Left cardiac atrium (tissue), 4 donors: Measurements from ENCODE around the gene C2orf92. TPM values are rescaled to one million over a fixed set of nuclear protein-coding genes. Genes with fewer than 3 reads are reported as not detected.

Source experiments
- ATAC-seq, 2 donors: fragments of 200-7000 bp; cut with Tn5 transposase; one replicate each; pipeline ENCODE4 v1.9.1; 2020; ENCODE audit warnings: mild to moderate bottlenecking in 2 of 2, moderate library complexity in 2 of 2
- DNase-seq: peaks from one replicate; pipeline ENCODE4 v3.0.0-alpha.2; 2020
- intact Hi-C, 2 donors: fragments of 100-400 bp; cut with DNase I; formaldehyde crosslinking; loops; one replicate each; pipeline versions ENCODE4 v1.14.1 to v1.15.1; 2022 to 2023
- total RNA-seq, 2 donors: library from RNA; stranded (reverse); fragmentation: NEBNext Ultra II Directional; extraction: Animal tissue kit (Norgen Biotek cat#: 25700); gene quantifications; one replicate each; pipeline ENCODE4 v1.2.1, GENCODE V29; 2021
- donor health status: DM: no; HTN: yes; CAD: no.
- donor health status: DM: no; HTN: yes; CAD: no; lungs with severe emphysema.
- donor health status: DM: yes; HTN: yes; CAD: no.
- donor health status: Dilated cardiomyopathy.

C2orf92 gene
- total RNA-seq, 2 donors from 2014 or later = 2.7 to 3.9 TPM

- DNase-seq = no peak
- intact Hi-C loops = no loop called here
- ATAC-seq = no peak
Measured at GRCh38 chr2:97735161-97735561, 65.6 kb downstream of the C2orf92 start.

DNA sequence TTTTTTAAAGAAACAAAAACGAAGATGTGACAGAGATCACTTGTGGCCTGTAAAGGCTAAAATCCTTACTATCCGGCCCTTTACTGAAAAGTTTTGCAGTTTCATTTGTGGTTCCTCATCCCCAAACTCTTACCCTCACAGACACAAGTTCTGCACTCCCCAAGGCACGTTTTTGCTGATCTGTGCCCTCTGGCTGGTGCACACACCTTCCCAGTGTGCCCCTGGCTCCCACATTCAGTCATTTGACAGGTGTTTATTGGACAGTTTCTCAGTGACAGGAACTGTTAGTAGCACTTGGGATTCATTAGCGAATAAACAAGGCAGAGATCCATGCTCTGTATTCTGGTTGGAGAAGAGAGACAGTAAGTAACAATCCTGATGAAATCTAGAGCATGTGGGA is 66.7 kb downstream of the C2orf92 start:
- no peak for DNase-seq
- ATAC-seq = no peak
- intact Hi-C loops = no loop called here

- DNase-seq (no peak), ATAC-seq (no peak)
- intact Hi-C loops = no loop called here
Measured at GRCh38 chr2:97736608-97737330, 67.3 kb downstream of the C2orf92 start.

DNA sequence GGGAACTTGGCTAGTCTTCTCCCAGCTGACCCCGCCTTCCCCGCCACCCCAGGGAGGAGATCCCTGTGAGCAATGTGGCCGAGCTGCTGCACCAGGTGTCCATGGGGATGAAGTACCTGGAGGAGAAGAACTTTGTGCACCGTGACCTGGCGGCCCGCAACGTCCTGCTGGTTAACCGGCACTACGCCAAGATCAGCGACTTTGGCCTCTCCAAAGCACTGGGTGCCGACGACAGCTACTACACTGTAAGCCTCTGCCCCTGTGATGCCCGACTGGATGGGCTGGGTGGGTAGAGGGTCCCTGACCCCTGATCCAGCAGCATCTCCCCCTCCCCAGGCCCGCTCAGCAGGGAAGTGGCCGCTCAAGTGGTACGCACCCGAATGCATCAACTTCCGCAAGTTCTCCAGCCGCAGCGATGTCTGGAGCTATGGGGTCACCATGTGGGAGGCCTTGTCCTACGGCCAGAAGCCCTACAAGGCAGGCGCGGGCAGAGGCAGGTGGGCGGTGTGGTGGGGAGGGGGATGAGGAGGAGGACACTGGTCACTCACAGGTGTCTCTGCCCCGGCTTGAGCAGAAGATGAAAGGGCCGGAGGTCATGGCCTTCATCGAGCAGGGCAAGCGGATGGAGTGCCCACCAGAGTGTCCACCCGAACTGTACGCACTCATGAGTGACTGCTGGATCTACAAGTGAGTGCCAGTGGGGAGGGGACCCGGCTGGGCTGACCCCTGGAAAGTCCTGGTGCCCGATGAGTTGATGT is 68.1 kb downstream of the C2orf92 start:
- ATAC-seq (no peak), DNase-seq (no peak)
- intact Hi-C loops = no loop called here

DNA sequence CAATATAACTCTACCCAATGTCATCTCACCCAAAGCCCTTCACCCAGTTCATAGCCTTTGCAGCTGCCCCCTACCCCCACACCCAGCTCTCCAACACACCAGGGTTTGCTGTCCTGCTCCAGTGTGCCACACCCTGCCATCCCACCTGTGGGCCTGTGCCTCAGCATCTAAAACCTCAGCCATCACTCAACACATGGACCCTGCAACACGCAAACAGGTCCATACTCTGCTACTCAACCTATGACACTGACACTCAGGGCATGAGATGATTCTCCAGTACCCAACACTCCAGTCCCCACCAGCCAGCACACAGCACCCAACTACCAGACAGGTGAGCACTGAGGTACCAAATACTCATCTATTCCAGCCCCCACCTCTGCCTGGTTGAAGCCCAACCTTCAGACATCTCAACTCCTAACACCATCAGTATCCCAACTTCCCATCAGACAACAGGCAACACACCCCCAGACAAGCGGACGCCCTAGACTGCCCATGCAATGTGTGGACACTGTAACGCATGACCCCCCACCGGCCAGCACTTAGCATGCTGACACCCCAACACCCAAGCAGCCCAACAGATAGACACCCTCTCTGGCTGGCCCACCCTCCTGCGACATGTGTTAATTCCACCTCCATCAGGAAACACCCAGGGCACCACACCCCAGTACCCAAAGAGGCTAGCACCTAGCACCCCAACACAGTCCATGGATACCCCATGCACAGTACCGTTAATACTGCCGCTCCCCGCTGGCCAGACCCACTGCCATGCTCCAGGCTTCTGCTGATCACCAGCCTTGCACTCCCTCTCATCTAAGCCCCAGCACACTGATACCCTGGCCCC is 68.9 kb downstream of the C2orf92 start:
- DNase-seq (no peak), ATAC-seq (no peak)
- intact Hi-C loops = no loop called here

DNA sequence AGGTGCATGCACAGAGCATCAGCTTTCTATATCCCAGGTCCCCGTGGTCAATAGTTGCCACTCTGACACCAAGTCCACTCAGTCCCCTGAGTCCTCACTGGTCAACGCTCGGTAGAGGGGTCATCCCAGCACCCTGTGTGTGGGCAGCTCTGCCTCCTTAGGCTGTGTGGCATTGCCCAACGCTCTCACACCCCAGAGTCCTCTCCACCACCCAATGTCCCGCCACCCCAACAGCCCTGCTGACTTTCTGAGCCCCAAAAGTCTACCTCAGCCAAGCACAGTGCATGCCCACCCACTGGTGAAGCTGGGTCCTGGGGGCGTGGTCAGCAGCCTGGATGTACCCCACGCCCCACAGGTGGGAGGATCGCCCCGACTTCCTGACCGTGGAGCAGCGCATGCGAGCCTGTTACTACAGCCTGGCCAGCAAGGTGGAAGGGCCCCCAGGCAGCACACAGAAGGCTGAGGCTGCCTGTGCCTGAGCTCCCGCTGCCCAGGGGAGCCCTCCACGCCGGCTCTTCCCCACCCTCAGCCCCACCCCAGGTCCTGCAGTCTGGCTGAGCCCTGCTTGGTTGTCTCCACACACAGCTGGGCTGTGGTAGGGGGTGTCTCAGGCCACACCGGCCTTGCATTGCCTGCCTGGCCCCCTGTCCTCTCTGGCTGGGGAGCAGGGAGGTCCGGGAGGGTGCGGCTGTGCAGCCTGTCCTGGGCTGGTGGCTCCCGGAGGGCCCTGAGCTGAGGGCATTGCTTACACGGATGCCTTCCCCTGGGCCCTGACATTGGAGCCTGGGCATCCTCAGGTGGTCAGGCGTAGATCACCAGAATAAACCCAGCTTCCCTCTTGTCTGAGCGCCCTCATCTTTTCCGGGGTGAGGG is 69.7 kb downstream of the C2orf92 start:
- no peak for DNase-seq
- intact Hi-C loops = no loop called here
- no peak for ATAC-seq

DNA sequence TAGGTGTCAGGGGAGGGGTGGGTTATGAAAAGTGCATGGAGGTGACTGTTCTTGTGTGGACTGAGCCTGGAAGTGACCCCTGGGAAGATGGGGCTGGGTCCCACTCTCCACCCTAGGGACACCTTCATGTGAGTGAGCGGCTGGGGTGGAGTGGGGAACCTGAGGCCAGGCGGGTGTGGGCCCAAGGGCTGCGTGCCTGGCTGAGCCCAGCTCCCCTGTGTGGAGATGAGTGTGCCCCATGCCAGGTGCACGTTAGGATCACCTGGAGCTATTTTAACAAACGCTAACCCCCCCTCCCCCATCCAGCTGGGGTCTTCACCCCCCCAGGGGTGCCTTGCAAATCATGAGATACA is 70.4 kb downstream of the C2orf92 start:
- DNase-seq = no peak
- no peak for ATAC-seq
- intact Hi-C loops = loop anchor here in 1 of 2 donors (5.0 kb wide), 1 partner anchor 52 kb away; no protein-coding TSS in a partner anchor

GRCh38 chr2:97740590-97741182 is 71.2 kb downstream of the C2orf92 start:
- ATAC-seq = peak in 1 of 2 donors; percentile 16
- intact Hi-C loops = loop anchor here in 1 of 2 donors (5.0 kb wide), 1 partner anchor 52 kb away; no protein-coding TSS in a partner anchor
- no peak for DNase-seq

DNA sequence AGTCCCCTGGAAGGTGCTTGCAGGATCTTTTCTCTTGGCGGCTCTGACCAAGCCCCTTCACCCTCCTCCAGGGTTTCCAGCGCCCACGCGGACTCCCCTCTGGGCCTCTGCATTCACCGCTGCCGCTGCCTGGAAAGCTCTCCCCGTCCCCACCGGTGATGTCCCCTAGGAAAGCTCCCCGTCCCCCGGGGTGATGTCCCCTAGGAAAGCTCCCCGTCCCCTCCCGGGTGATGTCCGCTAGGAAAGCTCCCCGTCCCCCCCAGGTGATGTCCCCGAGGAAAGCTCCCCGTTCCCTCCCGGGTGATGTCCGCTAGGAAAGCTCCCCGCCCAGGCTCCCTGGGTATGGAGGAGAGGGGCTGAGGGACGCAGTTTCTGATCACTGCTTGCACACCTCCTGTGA is 71.7 kb downstream of the C2orf92 start:
- intact Hi-C loops = loop anchor here in 1 of 2 donors (5.0 kb wide), 1 partner anchor 51 kb away; no protein-coding TSS in a partner anchor
- DNase-seq = no peak
- no peak for ATAC-seq

DNA sequence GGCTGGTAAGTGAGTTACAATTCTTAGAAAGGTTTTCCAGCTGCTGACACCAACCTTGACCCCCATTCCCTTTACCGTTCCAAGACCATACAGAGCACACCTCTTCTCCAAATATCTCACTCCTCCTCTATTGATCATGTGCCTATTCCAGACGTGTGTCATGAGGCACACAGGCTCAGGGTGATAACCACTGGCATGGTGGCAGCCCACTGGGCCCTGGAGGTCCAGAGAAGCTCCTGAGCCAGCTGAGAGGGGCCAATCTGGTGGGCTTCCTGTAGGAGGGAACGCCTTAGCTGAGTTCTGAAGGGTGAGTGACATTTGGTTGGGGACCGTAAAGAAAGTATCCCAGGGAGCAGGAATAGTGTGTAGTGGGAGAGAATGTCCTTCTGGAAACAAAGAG is 72.2 kb downstream of the C2orf92 start:
- DNase-seq = no peak

GRCh38 chr2:97742381-97742847 is 72.9 kb downstream of the C2orf92 start:
- intact Hi-C loops = loop anchor here in 1 of 2 donors (5.0 kb wide), 1 partner anchor 50 kb away; no protein-coding TSS in a partner anchor
- ATAC-seq (peak; percentile 82 to 90), DNase-seq (no peak)

More for the DNA sequence above, 72.2 kb downstream of the C2orf92 start:
- intact Hi-C loops = loop anchor here in 1 of 2 donors (5.0 kb wide), 1 partner anchor 51 kb away; no protein-coding TSS in a partner anchor
- no peak for ATAC-seq

DNA sequence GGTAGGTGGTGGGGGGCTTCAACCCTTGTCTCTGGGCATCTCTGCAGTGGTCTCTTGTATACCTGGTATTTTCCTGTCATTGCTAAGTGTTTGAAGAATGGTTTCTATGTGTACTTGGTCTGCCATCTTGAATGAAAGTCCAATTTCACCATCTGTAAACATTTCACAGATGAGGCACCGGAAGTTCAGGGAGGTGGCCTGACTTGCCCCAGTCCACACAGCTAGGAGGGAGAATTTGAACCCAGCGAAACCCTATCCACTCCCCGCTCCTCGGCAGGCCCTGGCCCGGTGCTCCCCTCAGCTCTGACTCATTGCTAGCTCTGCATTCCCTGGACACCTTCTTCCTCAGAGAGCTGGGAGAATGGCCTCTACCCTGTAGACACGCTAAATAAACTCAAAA is 74.4 kb downstream of the C2orf92 start:
- DNase-seq = no peak
- no peak for ATAC-seq
- intact Hi-C loops = loop anchor here in 1 of 2 donors (5.0 kb wide), 1 partner anchor 48 kb away; no protein-coding TSS in a partner anchor

DNA sequence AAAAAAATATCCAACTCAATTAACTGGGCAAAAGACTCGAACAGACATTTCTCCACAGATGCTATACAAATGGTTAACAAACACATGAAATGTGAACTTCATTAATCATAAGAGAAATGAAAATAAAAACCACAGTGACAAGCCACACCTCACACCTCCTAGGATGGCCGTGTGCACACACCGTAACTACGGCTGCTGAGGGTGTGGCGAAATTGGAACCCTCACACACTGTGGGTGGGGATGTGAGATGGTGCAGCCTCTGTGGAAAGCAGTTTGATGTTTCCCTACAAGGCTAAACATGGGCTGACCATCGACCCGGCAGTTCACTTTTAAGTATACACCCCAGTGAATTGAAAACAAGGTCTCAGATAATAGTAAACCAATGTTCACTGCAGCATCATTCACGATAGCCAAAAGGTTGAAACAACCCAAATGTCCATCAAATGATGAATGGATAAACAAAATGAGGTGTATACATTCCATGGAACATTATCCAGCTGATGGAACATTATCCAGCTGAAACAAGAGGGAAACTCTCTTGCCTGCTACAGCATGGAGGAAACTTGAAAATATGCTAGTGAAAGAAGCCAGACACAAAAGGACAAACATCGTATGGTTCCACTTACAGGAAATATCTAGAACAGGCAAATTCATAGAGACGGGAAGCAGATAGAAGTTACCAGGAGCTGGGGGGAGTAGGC is 76.1 kb downstream of the C2orf92 start:
- DNase-seq (no peak), ATAC-seq (no peak)
- intact Hi-C loops = no loop called here

DNA sequence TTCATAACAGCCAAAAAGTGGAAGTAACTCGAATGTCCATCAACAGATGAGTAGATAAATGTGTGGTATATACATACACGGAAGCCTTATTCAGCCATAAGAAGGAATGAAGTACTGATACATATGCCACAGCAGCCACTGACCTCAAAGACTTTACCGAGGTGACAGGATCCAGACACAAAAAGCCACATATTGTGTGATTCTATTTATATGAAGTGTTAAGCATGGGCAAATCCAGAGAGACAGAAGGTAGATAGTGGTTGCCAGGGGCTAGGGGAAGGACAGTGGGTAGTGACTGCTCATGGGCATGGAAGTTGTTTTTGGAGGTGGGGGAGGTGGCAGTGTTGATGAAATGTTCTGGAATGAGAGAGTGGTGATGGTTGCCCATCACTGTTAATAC is 77.8 kb downstream of the C2orf92 start:
- ATAC-seq (peak; percentile 19 to 40), DNase-seq (no peak)
- intact Hi-C loops = no loop called here

- no peak for DNase-seq
- intact Hi-C loops = no loop called here
- ATAC-seq = peak; percentile 12 to 69
Measured at GRCh38 chr2:97747716-97748115, 78.2 kb downstream of the C2orf92 start.

DNA sequence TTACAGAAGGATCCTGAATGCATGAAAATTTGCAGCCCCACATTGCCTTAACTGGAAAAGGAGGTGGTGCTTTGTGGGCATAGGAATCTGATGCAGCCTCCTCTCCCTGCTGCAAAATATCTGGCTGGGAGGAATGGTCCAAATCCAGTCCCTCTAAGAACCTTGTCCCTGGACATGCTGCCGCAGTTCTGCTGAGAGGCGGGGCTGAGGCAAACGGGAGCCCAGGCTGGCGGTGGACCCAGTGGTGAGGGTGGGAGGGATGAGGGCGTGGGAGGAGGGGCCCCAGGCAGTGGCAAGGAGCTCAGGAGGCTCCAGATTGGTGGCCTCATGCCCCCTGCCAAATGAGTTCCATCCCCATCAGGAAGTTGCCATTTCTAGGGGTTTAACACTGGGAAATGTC is 80.1 kb downstream of the C2orf92 start:
- intact Hi-C loops = no loop called here
- ATAC-seq (peak in 1 of 2 donors; percentile 33), DNase-seq (no peak)

DNA sequence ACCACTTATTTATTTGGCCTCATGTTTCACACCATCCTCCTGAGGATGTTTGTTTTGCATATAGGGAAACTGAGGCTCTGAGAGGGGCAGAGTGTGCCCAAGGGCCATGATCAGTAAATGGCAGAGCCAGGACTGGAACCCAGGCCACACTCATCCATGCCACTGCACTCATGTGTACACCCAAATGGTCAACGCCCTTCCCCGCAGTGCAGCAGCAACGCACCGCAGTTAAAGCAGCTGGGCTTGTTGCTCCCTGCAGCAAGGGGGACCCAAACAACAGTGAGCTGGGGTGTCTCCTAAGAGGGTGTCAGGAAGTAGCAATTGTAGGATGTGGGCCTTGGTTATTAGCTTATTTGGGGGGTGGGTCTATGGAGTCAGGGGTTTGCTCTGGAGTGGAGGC is 80.5 kb downstream of the C2orf92 start:
- DNase-seq (no peak), ATAC-seq (no peak)
- intact Hi-C loops = no loop called here
